Measurements from ENCODE around the gene MYG1.
"Not testable (repeated sequence)": the region's sequence is repeated elsewhere in the genome, so short reads cannot be mapped to it uniquely, and the experiment has no call there.

- not testable (repeated sequence) for TF ChIP-seq CTCF, POLR2A (IDR thresholded peaks at IDR 0.05)
Observed at GRCh38 chr12:53297106-53297505, 2.4 kb upstream of the MYG1 start.

Data from Peyer's patch (tissue), 4 donors.